Measurements from ENCODE around the gene ZNF385C. TPM values are rescaled to one million over a fixed set of nuclear protein-coding genes. Genes with fewer than 3 reads are reported as not detected.

Gene ZNF385C
- total RNA-seq, 2 experiments from 2014 or later = 0.67 to 0.85 TPM

GRCh38 chr17:42103221-42103954 lies 5.1 kb upstream of the ZNF385C start:
- Histone ChIP-seq H3K36me3 (ENCODE audit: insufficient read depth, low read length) (no peaks in the 10 kb centered on the region), H4K20me1 (ENCODE audit: insufficient read depth, low read length) (no peaks in the 10 kb centered on the region), H3K4me1 (ENCODE audit: insufficient read depth, low read length, poor library complexity, severe bottlenecking) (peaks cover 16% of the 10 kb centered on the region), H3K4me3 (ENCODE audit: low read depth, low read length, poor library complexity, severe bottlenecking) (no peak overlapping the region), H3K27ac (ENCODE audit: low read depth, low read length, poor library complexity, severe bottlenecking) (no peak overlapping the region), H3K79me2 (ENCODE audit: insufficient read depth, low read depth, low read length) (no peaks in the 10 kb centered on the region), H2AFZ (ENCODE audit: low read length) (no peak overlapping the region), H3K4me2 (ENCODE audit: low read length) (no peak overlapping the region), H3K9me2 (ENCODE audit: insufficient read depth, low read length) (no peaks in the 10 kb centered on the region), H3K9me3 (ENCODE audit: low read length) (no peaks in the 10 kb centered on the region)
- BruUV-seq (replicated peaks) = no TSS peak
- ChIA-PET POLR2A (interaction anchor here (0.7 kb wide), 2 partner anchors 70 to 323 kb away, joined by 3 to 7 read pairs; no protein-coding TSS in a partner anchor), CTCF (ENCODE audit: unreplicated experiment) (interaction anchor here (0.5 kb wide), 1 partner anchor 86 kb away, joined by 3 read pairs; the partner anchor contains the start of gene DNAJC7)
- intact Hi-C loops (cut with micrococcal nuclease; ENCODE audit: unreplicated experiment) = loop anchor here (5.0 kb wide), 1 partner anchor 36 kb away; no protein-coding TSS in a partner anchor
- no peak for TF ChIP-seq EZH2phosphoT487 (IDR thresholded peaks at IDR 0.05; ENCODE audit: borderline replicate concordance, low read depth, low read length)
- no peak for DNase-seq (ENCODE audit: low spot score)

DNA sequence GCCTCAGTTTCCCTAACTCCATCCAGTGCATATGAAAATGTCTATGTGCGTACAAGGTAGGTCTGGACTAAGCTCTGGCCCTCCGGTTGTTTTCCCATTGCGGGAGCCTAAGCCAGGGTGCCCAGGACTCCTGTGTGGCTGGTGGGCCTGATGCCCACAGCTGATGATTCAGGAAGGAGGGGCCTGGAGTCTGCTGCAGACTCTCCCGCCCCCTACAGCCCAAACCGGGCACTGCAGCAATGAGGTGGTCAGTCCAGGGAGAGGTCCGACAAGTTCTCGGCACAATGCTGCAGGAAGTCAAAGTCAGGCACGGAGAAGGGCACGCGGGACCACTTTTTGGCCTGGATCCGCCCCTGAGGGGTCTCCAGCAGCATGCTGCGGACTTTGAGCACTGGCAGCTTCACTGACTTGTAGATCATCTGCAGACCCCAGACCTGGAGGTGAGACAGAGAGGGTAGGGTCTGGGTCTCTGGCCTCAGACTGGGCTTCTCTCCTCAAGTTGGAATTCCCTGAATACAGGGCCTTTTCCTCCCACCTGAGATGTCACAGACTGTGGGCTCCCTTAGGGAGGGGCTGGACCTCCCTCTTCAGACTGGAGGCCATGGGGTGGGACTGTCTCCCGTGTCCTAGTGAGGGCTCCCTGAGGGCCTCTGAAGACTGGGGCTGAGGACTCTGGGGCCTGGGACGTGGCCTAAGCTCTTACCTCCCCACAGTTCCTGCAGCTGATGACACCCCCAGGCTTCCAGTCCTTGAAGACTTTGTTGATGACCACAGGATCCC lies 3.4 kb upstream of the ZNF385C start:
- Histone ChIP-seq H3K27ac (ENCODE audit: low read depth, low read length, poor library complexity, severe bottlenecking) (no peak overlapping the region), H4K20me1 (ENCODE audit: insufficient read depth, low read length) (no peaks in the 10 kb centered on the region), H3K4me2 (ENCODE audit: low read length) (no peak overlapping the region), H3K4me1 (ENCODE audit: insufficient read depth, low read length, poor library complexity, severe bottlenecking) (peaks cover 14% of the 10 kb centered on the region), H3K9me3 (ENCODE audit: low read length) (no peaks in the 10 kb centered on the region), H3K9me2 (ENCODE audit: insufficient read depth, low read length) (no peaks in the 10 kb centered on the region), H3K36me3 (ENCODE audit: insufficient read depth, low read length) (no peaks in the 10 kb centered on the region), H3K4me3 (ENCODE audit: low read depth, low read length, poor library complexity, severe bottlenecking) (no peak overlapping the region), H3K79me2 (ENCODE audit: insufficient read depth, low read depth, low read length) (no peaks in the 10 kb centered on the region), H2AFZ (ENCODE audit: low read length) (no peak overlapping the region)
- no TSS peak for BruUV-seq (replicated peaks)
- TF ChIP-seq CTCF (conservative IDR thresholded peaks at IDR 0.05; ENCODE audit: low read length) (peak; percentile 98), EZH2phosphoT487 (IDR thresholded peaks at IDR 0.05; ENCODE audit: borderline replicate concordance, low read depth, low read length) (no peak)
- POLR2A ChIA-PET = no interaction called here
- intact Hi-C loops (cut with micrococcal nuclease; ENCODE audit: unreplicated experiment) = loop anchor here (2.0 to 5.0 kb wide), 2 partner anchors 34 to 139 kb away; no protein-coding TSS in a partner anchor
- CTCF ChIA-PET (ENCODE audit: unreplicated experiment) = no interaction called here
- peak; percentile 68 for DNase-seq (ENCODE audit: low spot score)

DNA sequence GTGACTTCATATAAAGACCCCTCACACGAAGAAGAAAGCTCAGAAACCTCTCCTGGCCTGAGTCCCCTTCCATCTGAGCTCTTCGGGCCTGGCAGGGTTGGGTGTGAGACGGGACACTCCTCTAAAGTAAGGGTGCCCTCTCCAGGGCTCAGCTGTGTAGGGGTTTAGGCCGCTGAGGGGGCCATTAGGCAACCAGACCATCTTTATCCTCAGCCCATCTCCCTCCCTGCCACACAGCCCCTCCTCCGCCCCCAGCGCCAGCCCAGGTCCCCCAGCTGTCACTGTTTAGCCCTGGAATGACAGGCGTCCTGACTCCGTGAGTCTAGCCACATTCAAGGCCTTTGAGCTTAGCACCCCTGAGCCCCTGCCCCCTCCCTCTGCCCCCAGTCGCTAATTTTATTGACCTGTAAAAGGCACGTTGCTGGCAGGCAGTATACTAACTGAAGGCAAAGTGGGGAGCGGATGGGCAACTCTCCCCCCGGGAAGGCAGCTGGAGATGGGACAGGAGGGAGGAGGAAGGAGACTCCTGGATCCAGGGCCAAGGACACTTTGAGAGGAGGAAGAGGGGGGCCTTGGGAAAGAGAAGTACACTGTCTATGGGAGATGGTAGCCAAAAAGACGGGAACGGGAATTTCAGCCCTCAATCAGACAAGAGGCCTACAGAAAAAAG lies 592 bp upstream of the ZNF385C start:
- DNase-seq (ENCODE audit: low spot score) = no peak
- H3K9me2 ChIP-seq (ENCODE audit: insufficient read depth, low read length) = no peaks in the 10 kb centered on the region
- H3K9me3 ChIP-seq (ENCODE audit: low read length) = no peaks in the 10 kb centered on the region
- no peak for TF ChIP-seq EZH2phosphoT487 (IDR thresholded peaks at IDR 0.05; ENCODE audit: borderline replicate concordance, low read depth, low read length)
- no peak for TF ChIP-seq CTCF (conservative IDR thresholded peaks at IDR 0.05; ENCODE audit: low read length)
- H3K4me1 ChIP-seq (ENCODE audit: insufficient read depth, low read length, poor library complexity, severe bottlenecking) = peaks cover 14% of the 10 kb centered on the region
- intact Hi-C loops (cut with micrococcal nuclease; ENCODE audit: unreplicated experiment) = loop anchor here (2.0 kb wide), 1 partner anchor 74 kb away; no protein-coding TSS in a partner anchor
- no peaks in the 10 kb centered on the region for H3K36me3 ChIP-seq (ENCODE audit: insufficient read depth, low read length)
- H3K4me3 ChIP-seq (ENCODE audit: low read depth, low read length, poor library complexity, severe bottlenecking) = no peak overlapping the region
- no peaks in the 10 kb centered on the region for H3K79me2 ChIP-seq (ENCODE audit: insufficient read depth, low read depth, low read length)
- no peaks in the 10 kb centered on the region for H4K20me1 ChIP-seq (ENCODE audit: insufficient read depth, low read length)
- no peak overlapping the region for H3K27ac ChIP-seq (ENCODE audit: low read depth, low read length, poor library complexity, severe bottlenecking)
- BruUV-seq (replicated peaks) = no TSS peak
- ChIA-PET POLR2A (no interaction called here), CTCF (ENCODE audit: unreplicated experiment) (interaction anchor here (0.6 to 1.0 kb wide), 2 partner anchors 19 to 44 kb away, joined by 3 to 7 read pairs; no protein-coding TSS in a partner anchor)
- H3K4me2 ChIP-seq (ENCODE audit: low read length) = no peak overlapping the region
- no peak overlapping the region for H2AFZ ChIP-seq (ENCODE audit: low read length)

Measured in OCI-LY7 (cell line).